HepG2 (cell line): ENCODE data around the gene FAM120B.

ENCODE experiments used
- MXI1 ChIP-seq: IDR thresholded peaks from 3 replicates; pipeline ENCODE4 v1.6.1; 2012; ENCODE audit warnings: low read depth, low read length, inconsistent platforms, borderline replicate concordance
- ZBTB7A ChIP-seq: sonication (generic); formaldehyde crosslinking; IDR thresholded peaks from 2 replicates; pipeline ENCODE4 v1.8.0; 2022; ENCODE audit warnings: mild to moderate bottlenecking, missing genetic modification reagents

DNA sequence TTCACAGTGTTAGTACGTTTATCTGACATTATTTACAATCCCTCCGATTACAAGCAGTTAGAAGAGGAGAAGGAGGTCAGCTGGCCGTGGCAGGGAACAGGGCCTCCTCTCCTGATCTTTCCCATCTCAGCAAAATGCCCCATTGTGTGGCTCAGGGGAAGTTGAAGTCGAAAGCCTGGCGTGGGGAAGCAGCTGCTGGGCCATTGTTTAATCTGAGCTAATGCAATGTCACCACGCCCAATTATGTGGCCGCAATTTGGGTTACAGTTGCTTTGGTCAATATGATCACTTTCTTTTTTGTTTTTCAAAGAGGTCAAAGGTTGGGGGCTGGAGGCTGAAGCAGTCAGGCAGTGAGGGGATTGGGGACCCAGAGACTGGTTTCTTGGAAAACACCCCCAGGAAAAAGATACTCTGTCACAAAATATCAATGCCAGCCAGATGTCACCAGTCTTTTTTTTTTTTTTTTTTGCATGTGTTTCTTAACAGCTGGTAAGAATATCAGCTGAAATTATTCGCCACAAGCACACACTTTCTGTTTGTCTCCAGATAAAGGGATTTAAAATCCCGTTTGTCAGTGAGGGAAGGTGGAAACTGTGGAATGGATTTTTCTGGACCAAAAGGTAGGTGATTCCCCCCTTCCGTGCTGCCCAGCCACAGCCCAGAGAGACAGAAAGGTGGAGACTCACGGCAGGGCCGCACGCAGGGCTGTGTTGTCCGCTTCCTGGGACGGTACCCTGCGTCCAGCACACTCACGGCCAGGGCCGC is 40.3 kb upstream of the FAM120B start:
- TF ChIP-seq MXI1: no peak
- no peak for TF ChIP-seq ZBTB7A
